NCI-H82 (cell line): Measurements from ENCODE around the gene OR52L1.

Experiments used
- DNase-seq: peaks from one replicate; lab custom pipeline; 2025; lab: John Stamatoyannopoulos, UW

OR52L1 gene

GRCh38 chr11:5940748-5941147 is 46.0 kb downstream of the OR52L1 start:
- DNase-seq = no peak

- DNase-seq = no peak
Observed at GRCh38 chr11:5938603-5938965, 48.2 kb downstream of the OR52L1 start.

GRCh38 chr11:5937868-5938602 is 48.8 kb downstream of the OR52L1 start:
- no peak for DNase-seq
